Thymus (tissue), 11 donors: ENCODE results near the gene ALKBH6. TPM values are rescaled to one million over a fixed set of nuclear protein-coding genes. Genes with fewer than 3 reads are reported as not detected.

Source experiments
- DNase-seq, 9 donors: peaks; one replicate each; pipeline ENCODE4 v3.0.0-alpha.2; 2013; ENCODE audit warnings: low spot score in 9 of 9, low read depth in 6 of 9, missing footprints in 1 of 9
- H3K27ac ChIP-seq, 2 donors: one replicate each; pipeline ENCODE4 v1.5.1; 2013; ENCODE audit warnings: control low read depth in 1 of 2, low read depth in 1 of 2, low read length in 1 of 2, mild to moderate bottlenecking in 1 of 2, moderate library complexity in 1 of 2
- H3K27me3 ChIP-seq, 2 donors: one replicate each; pipeline ENCODE4 v1.5.1; 2013; ENCODE audit warnings: low read length in 1 of 2; ENCODE audit not compliant: control insufficient read depth in 2 of 2, insufficient read depth in 1 of 2
- H3K36me3 ChIP-seq, 2 donors: one replicate each; pipeline ENCODE4 v1.5.1; 2013; ENCODE audit warnings: low read length in 1 of 2, mild to moderate bottlenecking in 1 of 2, moderate library complexity in 1 of 2; ENCODE audit not compliant: control insufficient read depth in 2 of 2, insufficient read depth in 2 of 2
- H3K4me1 ChIP-seq, 2 donors: one replicate each; pipeline ENCODE4 v1.5.1; 2013; ENCODE audit warnings: low read length in 2 of 2; ENCODE audit not compliant: control insufficient read depth in 2 of 2, insufficient read depth in 2 of 2
- H3K4me3 ChIP-seq, 2 donors: one replicate each; pipeline ENCODE4 v1.5.1; 2013; ENCODE audit warnings: low read length in 2 of 2, control low read depth in 1 of 2, mild to moderate bottlenecking in 1 of 2
- H3K9me3 ChIP-seq, 2 donors: one replicate each; pipeline ENCODE4 v1.5.1; 2013; ENCODE audit warnings: low read length in 1 of 2, mild to moderate bottlenecking in 1 of 2; ENCODE audit not compliant: control insufficient read depth in 2 of 2, insufficient read depth in 1 of 2
- WGBS: extraction: QIAGEN DNeasy Blood & Tissue Kit; methylation state at CpG from one replicate; pipeline ENCODE4 v1.1.7; 2013; 5-methylcytosine and 5-hydroxymethylcytosine counted together
- polyA plus RNA-seq: library from polyadenylated mRNA; stranded (reverse); fragments of 200-250 nt; gene quantifications from one replicate; pipeline ENCODE4 v1.2.3, GENCODE V29; 2013
- total RNA-seq: library from RNA; stranded (reverse); fragments of 120-200 nt; gene quantifications from one replicate; pipeline ENCODE4 v1.2.4, GENCODE V29; 2013
- donor health status: healthy.

ALKBH6 gene
- total and polyA plus RNA-seq, 2 donors: 14.1 to 33.9 TPM

DNA sequence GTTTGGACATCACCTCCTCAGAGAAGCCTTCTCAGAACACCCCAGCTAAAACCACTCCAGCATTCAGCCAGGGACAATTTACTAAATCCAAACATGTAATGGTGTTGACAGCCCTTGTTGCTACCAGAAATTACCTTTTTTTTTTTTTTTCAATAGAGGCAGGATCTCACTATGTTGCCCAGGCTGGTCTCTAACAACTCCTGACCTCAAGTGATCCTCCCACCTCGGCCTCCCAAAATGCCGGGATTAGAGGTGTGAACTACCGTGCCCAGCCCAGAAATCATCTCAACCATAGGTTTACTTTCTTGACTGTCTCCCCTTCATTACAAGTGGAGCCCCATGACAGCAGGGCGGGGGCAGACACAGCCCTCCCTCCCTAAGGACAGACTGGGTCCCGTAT, 9.4 kb upstream of the ALKBH6 start:
- Histone ChIP-seq H3K36me3 (peaks cover 23 to 47% of the 10 kb centered on the region in 2 donors), H3K27me3 (no peaks in the 10 kb centered on the region), H3K4me3 (no peak overlapping the region), H3K9me3 (no peaks in the 10 kb centered on the region), H3K27ac (no peak overlapping the region), H3K4me1 (no peaks in the 10 kb centered on the region)
- 98% methylated on average over 5 of the region's 5 CpGs for WGBS
- DNase-seq: no peak

DNA sequence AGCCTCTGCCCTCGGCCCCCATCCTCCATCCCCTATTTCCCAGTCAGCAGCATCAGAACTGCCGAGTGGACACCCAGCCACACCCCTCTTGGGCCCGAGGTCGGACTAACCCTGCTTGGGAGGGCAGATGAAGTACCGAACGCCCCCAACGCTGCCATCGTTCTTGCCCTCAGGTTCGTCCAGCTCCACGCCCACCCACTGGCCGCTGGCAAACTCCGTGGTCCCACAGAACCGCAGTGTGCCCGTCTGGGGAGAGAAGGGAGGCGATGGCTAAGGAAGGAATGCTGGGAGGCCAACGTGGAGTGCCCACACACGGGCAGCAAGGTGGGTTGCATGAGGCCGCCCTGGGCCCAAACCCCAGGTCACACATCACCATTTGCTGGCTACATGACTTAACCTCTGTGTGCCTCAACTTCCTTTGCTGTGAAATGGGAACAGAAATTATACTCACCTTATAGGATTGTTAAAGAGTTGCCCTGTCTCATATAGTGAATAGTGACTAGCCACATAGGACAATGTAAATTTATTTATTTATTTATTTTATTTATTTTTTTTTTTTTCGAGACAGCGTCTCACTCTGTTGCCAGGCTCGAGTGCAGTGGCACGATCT, 5.2 kb upstream of the ALKBH6 start:
- WGBS: 98% methylated on average over 22 of the region's 22 CpGs
- no peaks in the 10 kb centered on the region for H3K9me3 ChIP-seq
- no peak overlapping the region for H3K4me3 ChIP-seq
- peaks cover 27% of the 10 kb centered on the region in 2 donors for H3K36me3 ChIP-seq
- peaks cover 4 to 9% of the 10 kb centered on the region in 2 donors for H3K4me1 ChIP-seq
- H3K27me3 ChIP-seq: no peaks in the 10 kb centered on the region
- DNase-seq: no peak
- no peak overlapping the region for H3K27ac ChIP-seq

DNA sequence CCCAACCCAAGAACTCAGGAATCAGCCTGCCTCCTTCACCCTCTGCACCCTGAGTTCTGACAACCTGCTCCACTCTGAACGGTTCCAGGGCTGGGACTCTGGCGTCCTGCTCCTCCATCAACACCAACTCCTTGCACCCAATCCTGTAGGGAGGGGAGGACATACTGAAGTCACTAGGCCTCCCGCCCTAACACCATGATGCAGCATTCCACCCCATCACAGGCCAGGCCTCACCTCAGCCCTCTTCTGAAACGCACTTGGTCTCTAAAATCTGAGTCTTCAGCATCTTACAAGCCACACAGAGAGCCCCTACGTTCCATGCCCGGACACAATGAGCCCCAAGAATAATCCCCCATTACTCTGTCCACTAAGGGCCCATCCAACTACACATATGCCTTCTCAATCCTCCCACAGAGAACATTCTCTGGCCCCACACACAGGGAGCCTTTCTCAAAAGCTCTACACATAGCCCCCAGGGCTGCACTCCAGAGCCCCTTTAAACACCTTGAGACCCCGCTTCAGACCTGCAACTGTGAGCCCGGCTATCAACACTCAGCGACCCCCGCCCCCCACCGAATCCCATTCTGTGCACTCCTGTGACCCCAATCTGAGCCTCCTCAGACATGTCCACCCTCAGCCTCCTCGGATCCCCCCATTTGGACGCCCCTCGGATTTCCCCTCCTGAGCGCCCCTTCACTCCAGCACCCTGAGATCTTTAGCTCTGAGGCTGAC, 567 bp downstream of the ALKBH6 start:
- Histone ChIP-seq H3K36me3 (peaks cover 10 to 13% of the 10 kb centered on the region in 2 donors), H3K9me3 (no peaks in the 10 kb centered on the region), H3K27me3 (peaks cover 0 to 17% of the 10 kb centered on the region in 2 donors), H3K27ac (peak overlapping the region; percentile 40 to 73), H3K4me3 (peak overlapping the region; percentile 54 to 61), H3K4me1 (peaks cover 20% of the 10 kb centered on the region in 2 donors)
- DNase-seq: no peak
- 39% methylated on average over 15 of the region's 15 CpGs for WGBS

DNA sequence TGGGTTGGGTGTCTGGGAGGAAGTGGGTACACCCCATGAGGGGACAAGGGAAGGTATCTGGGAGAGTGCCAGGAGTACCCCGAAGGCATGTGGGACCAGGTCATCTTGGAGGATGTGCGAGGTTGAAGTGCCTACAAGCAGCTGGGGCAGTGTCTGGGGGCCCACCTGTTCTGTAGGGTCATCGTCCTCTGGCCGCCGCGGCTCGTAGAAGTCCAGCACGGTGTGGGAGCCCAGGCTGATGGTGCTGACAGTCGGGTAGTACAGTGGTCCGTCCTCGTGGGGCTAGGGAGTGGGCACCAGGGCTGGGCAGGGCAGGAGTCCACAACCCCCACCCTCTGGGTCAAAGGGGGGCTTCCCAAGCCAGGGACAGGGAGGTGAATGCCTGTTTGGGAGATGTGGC, 3.6 kb downstream of the ALKBH6 start:
- Histone ChIP-seq H3K9me3 (no peaks in the 10 kb centered on the region), H3K36me3 (peaks cover 0 to 17% of the 10 kb centered on the region in 2 donors), H3K4me3 (no peak overlapping the region), H3K27me3 (peaks cover 0 to 22% of the 10 kb centered on the region in 2 donors), H3K27ac (no peak overlapping the region), H3K4me1 (peaks cover 20% of the 10 kb centered on the region in 2 donors)
- DNase-seq: no peak
- WGBS: 97% methylated on average over 11 of the region's 11 CpGs

DNA sequence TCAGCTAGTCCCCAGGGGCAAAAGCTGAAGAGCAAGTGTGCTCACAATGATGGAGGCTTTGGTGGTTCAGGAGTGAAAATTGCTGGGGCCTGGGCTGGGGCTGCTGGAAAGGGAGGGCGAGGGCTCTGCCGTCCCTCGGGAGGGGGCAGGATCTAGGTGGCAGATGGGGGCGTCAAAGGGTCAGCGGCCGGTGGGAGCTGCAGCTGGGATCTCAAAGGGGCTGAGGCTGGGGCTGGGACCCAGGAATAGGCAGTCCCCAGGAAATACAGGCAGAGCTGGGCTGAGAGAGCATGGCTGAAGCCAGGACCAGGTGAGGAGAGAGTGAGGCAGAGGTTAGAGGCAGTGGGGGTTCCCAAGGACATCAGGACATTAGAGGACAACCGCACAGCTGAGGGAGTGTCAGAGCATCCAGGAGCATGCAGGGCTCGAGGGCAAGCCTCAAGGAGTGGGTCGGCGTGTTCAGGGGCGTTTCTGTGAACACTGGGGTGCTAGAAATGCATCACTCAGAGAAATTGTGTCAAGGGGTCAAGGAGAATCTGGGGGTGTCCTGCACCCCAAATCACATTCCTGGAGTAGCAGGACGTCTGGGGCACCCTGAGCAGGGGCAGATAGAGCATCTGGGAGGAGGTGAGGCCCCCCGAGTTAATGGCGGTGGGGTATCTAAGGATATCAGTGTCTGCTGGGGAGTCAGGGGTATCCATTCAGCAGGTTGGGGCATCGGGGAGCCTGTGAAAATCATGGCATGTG, 4.2 kb downstream of the ALKBH6 start:
- WGBS: 79% methylated on average over 15 of the region's 15 CpGs
- peak overlapping the region in 1 of 2 donors; percentile 15 for H3K27ac ChIP-seq
- H3K27me3 ChIP-seq: peaks cover 0 to 22% of the 10 kb centered on the region in 2 donors

DNA sequence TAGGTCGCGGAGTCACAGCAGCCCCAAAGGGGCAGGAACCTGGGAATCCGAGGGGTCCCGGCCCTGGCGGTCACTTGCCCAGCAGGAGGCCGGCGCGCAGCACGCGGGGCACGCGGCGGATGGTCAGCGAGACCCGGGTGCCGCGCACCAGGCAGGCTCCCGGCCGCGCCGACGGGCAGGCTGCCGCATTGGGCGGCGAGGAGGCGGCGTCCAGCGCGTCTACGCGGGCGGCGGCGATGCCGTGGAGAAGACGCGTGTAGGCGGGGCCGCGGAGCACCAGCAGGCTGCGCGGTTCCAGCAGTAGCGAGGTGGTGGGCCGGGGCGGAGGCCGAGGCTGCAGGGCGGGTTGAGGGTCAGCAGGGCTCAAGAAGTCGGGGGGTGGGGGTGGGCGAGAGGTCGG, 4.8 kb downstream of the ALKBH6 start:
- peaks cover 3 to 17% of the 10 kb centered on the region in 2 donors for H3K36me3 ChIP-seq
- peaks cover 10 to 16% of the 10 kb centered on the region in 2 donors for H3K4me1 ChIP-seq
- no peak for DNase-seq
- H3K9me3 ChIP-seq: no peaks in the 10 kb centered on the region
- H3K27me3 ChIP-seq: peaks cover 0 to 22% of the 10 kb centered on the region in 2 donors
- 4% methylated on average over 50 of the region's 50 CpGs for WGBS
- peak overlapping the region in 1 of 2 donors; percentile 36 for H3K4me3 ChIP-seq
- H3K27ac ChIP-seq: peak overlapping the region in 1 of 2 donors; percentile 15

More for the DNA sequence above, 4.2 kb downstream of the ALKBH6 start:
- Histone ChIP-seq H3K9me3 (no peaks in the 10 kb centered on the region), H3K4me3 (peak overlapping the region in 1 of 2 donors; percentile 36), H3K36me3 (peaks cover 0 to 17% of the 10 kb centered on the region in 2 donors), H3K4me1 (peaks cover 15 to 19% of the 10 kb centered on the region in 2 donors)
- no peak for DNase-seq

DNA sequence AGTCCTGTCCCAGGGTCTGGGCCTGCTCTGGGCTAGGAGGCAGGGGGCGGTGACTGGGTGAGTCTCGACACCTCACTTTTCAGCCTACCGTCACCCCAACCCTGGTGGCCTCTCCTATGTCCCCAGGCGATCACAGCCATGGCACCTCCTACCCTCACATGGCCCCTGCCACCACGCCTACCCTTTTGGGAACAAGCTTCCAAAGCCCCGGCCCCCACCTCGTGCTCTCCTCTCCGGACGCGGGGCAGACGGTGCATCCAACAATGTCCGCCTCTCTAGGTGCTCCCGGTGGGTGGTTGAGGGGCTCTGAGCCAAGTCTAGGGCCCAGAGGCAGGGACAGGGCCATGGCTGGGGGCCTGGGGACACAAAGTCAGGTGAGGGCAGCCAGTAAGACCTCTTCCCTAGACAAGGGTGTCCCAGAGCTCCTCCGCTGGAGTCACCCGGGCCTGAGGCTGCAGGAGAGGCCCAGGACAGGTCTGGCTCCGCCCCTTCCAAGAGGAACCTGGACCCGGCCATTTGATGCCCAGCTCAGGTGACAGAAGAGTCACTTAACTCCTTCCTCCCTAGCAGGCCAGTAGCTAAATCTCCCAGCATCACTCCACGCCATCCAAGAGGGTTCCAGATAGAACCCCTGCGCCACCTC, 5.6 kb downstream of the ALKBH6 start, which contains the start of gene SYNE4:
SYNE4 (minus strand) TSS at position 478 of the 643 bp plus-strand sequence; CDS start at position 346, 132 bp downstream.
- DNase-seq: no peak
- H3K4me3 ChIP-seq: peak within 1 kb of the TSS; percentile 20 to 36
- 84% methylated on average over 19 of the region's 19 CpGs for WGBS
- no peaks in the 10 kb centered on the region for H3K9me3 ChIP-seq
- H3K36me3 ChIP-seq: peaks cover 3 to 17% of the 10 kb centered on the region in 2 donors
- peaks cover 7 to 13% of the 10 kb centered on the region in 2 donors for H3K4me1 ChIP-seq
- H3K27ac ChIP-seq: peak within 1 kb of the TSS in 1 of 2 donors; percentile 15
- peaks cover 0 to 22% of the 10 kb centered on the region in 2 donors for H3K27me3 ChIP-seq

DNA sequence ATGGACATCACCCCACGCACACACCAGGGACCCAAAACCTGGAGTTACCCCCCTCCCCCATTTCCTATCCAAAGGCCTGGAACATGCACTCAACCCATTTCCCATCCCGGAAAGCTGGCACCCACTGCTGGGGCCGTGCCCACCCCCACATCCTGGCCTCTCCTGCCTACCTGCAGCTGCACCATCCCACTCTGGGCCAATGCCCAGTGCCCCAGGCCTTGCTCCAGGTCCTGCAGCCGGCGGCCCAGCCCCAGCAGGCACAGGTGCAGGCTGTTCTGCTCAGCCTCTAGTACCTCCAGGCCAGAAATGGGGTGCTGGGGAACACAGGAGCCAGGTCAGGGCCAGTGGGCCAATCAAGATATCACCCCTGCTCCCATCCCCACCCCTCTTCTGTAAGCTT, 7.1 kb downstream of the ALKBH6 start:
- H3K36me3 ChIP-seq: peaks cover 3 to 17% of the 10 kb centered on the region in 2 donors
- H3K4me1 ChIP-seq: peaks cover 2 to 6% of the 10 kb centered on the region in 2 donors
- no peak overlapping the region for H3K27ac ChIP-seq
- DNase-seq: no peak
- peaks cover 0 to 22% of the 10 kb centered on the region in 2 donors for H3K27me3 ChIP-seq
- no peak overlapping the region for H3K4me3 ChIP-seq
- 93% methylated on average over 5 of the region's 5 CpGs for WGBS
- no peaks in the 10 kb centered on the region for H3K9me3 ChIP-seq
